Thyroid gland (tissue), 4 donors: ENCODE data around the gene PSMD6.

Experiments used
- CTCF ChIP-seq, 6 experiments: fragments of 200-600 bp in 3 of 6; fragments of 450-650 bp in 3 of 6; sonication (generic) in 3 of 6; IDR thresholded peaks; one replicate each; pipeline ENCODE4 v1.5.1; 2016 to 2019; ENCODE audit warnings: antibody characterized with exemption in 6 of 6, mild to moderate bottlenecking in 2 of 6, inconsistent platforms in 1 of 6, moderate library complexity in 1 of 6
- POLR2A ChIP-seq, 2 donors: fragments of 450-650 bp; IDR thresholded peaks; one replicate each; pipeline ENCODE4 v1.6.1; 2017; ENCODE audit warnings: antibody characterized with exemption in 2 of 2, mild to moderate bottlenecking in 2 of 2, moderate library complexity in 1 of 2

- no peak for TF ChIP-seq CTCF (IDR thresholded peaks at IDR 0.05)
- no peak for TF ChIP-seq POLR2A (IDR thresholded peaks at IDR 0.05)
Measured at GRCh38 chr3:64009528-64009927, 13.8 kb downstream of the PSMD6 start.
